ENCODE results near the gene CSF1.
"Not testable (repeated sequence)": the region's sequence is repeated elsewhere in the genome, so short reads cannot be mapped to it uniquely, and the experiment has no call there.

CSF1 gene

DNA sequence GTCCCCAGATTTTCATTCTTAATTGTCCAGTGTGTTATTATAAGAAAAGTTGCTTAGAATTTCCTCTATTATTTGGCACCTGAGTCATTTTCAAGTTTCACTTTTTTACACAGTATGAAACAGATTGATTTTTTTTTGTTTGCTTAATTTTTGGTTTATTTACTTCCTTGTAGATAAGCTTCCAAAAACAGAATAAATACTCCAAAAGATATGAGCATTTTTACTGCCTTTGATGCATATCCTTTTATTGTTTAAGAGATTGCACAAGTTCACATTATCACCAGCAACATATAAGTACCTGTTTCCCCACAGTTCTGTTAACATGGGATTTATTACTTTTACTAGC, 37.6 kb downstream of the CSF1 start:
- TF ChIP-seq, protein P1, sequence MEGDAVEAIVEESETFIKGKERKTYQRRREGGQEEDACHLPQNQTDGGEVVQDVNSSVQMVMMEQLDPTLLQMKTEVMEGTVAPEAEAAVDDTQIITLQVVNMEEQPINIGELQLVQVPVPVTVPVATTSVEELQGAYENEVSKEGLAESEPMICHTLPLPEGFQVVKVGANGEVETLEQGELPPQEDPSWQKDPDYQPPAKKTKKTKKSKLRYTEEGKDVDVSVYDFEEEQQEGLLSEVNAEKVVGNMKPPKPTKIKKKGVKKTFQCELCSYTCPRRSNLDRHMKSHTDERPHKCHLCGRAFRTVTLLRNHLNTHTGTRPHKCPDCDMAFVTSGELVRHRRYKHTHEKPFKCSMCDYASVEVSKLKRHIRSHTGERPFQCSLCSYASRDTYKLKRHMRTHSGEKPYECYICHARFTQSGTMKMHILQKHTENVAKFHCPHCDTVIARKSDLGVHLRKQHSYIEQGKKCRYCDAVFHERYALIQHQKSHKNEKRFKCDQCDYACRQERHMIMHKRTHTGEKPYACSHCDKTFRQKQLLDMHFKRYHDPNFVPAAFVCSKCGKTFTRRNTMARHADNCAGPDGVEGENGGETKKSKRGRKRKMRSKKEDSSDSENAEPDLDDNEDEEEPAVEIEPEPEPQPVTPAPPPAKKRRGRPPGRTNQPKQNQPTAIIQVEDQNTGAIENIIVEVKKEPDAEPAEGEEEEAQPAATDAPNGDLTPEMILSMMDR (IDR thresholded peaks at IDR 0.05; ENCODE audit: extremely low read depth, missing control alignments) = no peak
- no peak for DNase-seq (ENCODE audit: low spot score)

DNA sequence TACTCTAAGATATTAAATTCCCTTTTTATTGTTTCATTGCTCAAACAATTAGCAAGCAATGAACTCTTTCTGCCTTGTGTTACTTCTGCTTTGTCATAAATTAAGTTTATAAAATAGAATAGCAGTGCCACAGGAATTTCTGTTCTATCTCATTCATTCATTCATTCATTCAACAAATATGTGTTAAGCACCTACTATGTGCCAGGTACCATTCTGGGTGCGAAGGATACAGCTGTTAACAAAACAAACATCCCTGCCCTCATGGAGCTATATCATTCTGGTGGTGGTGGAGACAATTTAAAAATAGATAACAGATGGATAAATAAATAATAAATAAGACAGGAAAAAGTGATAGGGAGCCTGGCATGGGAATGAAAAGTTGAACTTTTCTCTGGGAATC, 39.4 kb downstream of the CSF1 start:
- TF ChIP-seq, protein P1 (IDR thresholded peaks at IDR 0.05; ENCODE audit: extremely low read depth, missing control alignments) = no peak
- DNase-seq (ENCODE audit: low spot score) = no peak

DNA sequence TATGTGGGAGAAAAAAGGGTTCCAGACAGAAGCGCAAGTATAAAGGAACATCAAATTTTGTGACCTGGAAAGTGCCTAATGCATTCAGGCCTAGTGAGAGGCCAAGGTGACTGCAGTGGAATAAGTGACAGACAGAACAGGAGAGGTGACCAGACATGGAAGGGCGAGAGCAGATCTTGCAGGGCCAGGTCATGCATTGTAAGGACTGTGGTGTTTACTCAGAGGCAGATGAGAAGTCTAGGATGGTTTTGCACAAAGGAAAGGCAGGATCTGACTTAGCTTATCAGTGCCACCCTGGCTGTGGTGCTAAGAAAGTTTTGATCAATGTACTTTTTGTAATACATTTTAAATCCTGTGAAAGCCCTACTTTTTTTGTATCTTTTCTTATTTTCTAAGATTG, 39.9 kb downstream of the CSF1 start:
- no peak for DNase-seq (ENCODE audit: low spot score)
- TF ChIP-seq, protein P1 (IDR thresholded peaks at IDR 0.05; ENCODE audit: extremely low read depth, missing control alignments) = no peak

DNA sequence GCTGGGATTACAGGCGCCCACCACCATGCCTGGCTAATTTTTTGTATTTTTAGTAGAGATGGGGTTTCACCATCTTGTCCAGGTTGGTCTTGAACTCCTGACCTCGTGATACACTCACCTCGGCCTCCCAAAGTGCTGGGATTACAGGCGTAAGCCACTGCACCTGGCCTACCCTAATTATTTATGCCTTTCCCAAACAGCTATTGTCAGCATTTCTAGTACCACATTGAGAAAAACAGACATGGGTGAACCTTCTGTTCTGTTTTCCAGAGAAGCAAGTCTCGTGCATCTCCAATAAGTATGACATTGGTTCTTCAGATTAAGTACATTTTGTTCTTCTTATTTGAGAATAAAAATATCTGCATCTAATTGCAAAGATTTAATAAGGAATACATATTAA, 40.9 kb downstream of the CSF1 start:
- not testable (repeated sequence) for DNase-seq (ENCODE audit: low spot score)

DNA sequence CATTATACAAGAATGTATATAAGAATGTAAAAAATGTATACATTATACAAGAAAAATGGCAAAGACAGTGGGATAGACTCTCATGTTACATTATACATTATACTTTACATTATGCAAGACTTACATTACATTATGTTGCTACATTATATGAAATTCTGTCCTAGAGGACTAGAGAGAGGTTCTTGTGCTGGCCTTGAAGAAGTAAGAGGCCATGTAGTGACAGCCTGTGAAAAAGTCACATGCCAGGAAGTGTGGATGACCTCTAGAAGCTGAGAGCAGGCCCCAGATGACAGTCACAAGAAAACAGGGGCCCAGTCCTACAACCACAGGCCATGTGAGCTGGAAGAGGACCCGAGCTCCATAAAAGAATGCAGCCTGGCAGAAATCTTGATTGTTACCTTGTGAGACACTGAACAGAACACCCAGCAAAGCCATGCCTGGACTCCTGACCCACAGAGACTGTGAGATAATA, 43.4 kb downstream of the CSF1 start:
- TF ChIP-seq, protein P1 (IDR thresholded peaks at IDR 0.05; ENCODE audit: extremely low read depth, missing control alignments) = no peak
- no peak for DNase-seq (ENCODE audit: low spot score)

DNA sequence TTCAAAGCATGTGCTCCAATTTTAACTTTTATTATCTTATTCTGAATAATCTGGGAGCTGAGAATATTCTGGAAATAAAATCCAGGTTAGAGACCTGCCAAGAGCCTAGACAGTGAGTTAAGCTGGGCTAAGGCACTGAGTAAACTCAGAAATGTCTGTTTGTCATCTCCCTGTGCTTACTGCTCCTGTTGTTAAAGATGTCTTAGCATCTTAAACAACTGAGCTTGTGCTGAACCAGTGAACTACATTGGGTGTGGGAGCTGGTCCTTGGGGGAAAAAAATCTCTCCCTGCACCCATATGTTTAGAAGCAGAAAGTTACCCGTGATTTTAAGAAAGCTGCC, 49.0 kb downstream of the CSF1 start:
- no peak for DNase-seq (ENCODE audit: low spot score)
- TF ChIP-seq, protein P1 (IDR thresholded peaks at IDR 0.05; ENCODE audit: extremely low read depth, missing control alignments) = no peak

DNA sequence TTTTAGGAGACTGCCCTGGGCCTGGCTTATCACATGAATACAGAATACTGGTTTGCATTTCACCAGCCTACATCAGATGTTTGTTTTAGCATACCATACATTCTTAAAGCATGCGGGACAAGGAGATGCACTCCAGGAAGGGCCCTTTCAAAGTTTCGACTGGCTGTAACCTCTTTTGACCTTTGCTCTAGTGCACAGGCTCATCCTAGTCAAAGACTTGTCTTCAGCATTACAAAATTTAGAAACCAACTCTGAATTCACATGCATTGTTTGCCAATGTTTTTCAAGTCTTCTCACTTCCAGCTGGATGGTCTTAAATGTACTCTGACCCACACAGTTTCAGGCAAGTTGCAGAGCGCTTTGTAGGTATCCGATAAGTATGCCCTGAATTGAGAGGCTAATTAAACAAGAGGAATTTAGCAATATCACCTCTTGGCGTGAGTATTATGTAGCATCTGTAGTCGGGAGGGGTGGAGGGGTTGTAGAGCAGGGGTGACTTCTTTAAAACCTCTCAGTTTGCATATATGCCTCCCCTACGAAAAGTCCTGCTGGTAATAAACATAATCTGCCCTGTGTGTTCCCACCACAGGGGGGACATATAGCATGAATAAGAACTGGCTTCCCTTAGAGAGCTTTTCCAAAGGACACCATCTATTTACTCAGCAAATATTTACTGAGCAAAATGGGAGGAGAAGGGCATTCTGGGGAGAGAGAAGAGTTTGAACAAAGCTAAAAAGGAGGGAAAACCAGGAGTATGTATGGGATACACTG, 49.5 kb downstream of the CSF1 start:
- TF ChIP-seq, protein P1 (IDR thresholded peaks at IDR 0.05; ENCODE audit: extremely low read depth, missing control alignments) = no peak
- no peak for DNase-seq (ENCODE audit: low spot score)

DNA sequence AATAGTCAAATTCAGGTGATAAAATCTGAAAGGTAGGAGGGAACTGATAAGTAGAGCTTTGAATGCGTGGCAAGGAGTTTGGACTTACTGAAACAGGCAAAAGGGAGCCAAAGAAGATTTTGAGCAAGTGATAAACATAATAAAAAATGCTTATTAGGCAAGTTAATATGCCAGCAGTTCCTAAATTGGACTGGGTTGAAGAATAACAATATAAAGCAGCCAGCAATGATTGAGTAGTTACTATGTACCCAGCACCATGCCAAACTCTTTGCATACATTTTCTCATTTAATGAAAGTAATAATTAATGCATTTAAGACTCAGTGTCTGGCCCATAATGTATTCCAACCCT, 50.1 kb downstream of the CSF1 start:
- TF ChIP-seq, protein P1 (IDR thresholded peaks at IDR 0.05; ENCODE audit: extremely low read depth, missing control alignments) = no peak
- no peak for DNase-seq (ENCODE audit: low spot score)
